ENCODE data around the gene SPOCK2.
"Not testable (repeated sequence)": the region's sequence is repeated elsewhere in the genome, so short reads cannot be mapped to it uniquely, and the experiment has no call there.

Gene SPOCK2, protein sequence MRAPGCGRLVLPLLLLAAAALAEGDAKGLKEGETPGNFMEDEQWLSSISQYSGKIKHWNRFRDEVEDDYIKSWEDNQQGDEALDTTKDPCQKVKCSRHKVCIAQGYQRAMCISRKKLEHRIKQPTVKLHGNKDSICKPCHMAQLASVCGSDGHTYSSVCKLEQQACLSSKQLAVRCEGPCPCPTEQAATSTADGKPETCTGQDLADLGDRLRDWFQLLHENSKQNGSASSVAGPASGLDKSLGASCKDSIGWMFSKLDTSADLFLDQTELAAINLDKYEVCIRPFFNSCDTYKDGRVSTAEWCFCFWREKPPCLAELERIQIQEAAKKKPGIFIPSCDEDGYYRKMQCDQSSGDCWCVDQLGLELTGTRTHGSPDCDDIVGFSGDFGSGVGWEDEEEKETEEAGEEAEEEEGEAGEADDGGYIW

DNA sequence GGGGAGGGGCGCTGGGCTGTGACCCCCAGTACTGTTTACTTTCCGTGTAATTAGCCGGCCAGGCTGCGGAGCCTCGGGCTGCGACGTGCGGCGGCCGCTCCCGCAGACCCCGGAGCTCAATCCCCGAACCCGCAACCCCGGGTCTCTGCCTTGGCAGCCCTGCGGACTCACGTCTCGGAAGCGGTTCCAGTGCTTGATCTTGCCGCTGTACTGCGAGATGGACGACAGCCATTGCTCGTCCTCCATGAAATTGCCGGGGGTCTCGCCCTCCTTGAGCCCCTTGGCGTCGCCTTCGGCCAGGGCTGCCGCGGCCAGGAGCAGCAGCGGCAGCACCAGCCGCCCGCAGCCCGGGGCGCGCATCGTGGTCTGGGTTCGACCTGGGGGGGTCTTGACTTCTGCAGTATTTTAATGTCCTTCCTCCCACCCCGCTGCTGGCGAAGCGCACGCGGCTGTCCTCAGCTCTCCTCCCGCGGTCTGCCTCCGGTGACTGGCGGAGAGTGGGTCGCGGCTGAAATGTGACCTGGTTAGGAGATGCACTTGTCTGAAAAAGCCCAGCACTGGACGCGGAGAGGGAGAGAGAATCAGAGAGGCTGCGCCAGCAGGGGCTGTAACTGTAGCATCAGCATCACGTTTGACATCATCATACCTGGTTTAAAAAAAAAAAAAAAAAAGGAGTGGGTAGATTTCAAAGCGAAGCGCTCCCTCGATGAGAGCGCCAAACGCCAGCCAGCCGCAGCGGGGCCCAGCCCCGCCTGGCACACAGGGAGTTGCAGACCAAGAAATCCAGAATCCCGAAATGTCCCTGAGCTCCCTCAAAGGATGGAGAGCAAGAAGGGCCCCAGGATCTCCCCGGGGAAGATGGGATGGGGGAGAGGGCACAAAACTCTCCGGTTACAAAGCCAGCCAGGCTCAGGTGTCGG lies at the start of gene SPOCK2:
Gene SPOCK2, minus strand, starts transcription at position 583 of the 920 bp plus-strand sequence. Its CDS starts 223 bp downstream, at position 360.
- no peak for DNase-seq

DNA sequence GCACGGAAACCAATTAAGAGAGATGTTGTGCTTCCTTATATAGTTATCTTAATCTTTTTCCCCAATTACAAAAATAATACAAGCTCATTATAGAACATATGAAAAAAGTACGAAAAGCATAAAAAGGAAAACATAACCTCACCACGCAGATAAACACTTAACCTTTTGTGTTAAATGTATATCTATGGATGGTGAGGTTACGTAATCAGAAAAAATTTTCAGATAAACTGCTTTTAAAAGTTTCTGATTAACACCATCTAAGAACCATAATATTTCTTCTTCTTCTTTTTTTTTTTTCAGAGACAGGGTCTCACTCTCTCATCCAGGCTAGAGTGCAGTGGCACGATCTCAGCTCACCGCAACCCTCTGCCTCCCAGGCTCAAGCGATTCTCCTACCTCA lies 49.2 kb upstream of the SPOCK2 start:
- no peak for DNase-seq

DNA sequence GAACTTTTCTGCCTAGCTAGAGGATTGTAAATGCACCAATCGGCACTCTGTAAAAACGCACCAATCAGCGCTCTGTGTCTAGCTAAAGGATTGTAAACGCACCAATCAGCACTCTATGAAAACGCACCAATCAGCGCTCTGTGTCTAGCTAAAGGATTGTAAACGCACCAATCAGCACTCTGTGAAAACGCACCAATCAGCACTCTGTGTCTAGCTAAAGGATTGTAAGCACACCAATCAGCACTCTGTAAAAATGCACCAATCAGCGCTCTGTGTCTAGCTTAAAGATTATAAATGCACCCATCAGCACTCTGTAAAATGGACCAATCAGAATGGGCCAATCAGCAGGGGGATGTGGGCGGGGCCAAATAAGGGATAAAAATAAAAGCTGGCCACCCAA lies 47.9 kb upstream of the SPOCK2 start:
- DNase-seq, result not testable (repeated sequence)

DNA sequence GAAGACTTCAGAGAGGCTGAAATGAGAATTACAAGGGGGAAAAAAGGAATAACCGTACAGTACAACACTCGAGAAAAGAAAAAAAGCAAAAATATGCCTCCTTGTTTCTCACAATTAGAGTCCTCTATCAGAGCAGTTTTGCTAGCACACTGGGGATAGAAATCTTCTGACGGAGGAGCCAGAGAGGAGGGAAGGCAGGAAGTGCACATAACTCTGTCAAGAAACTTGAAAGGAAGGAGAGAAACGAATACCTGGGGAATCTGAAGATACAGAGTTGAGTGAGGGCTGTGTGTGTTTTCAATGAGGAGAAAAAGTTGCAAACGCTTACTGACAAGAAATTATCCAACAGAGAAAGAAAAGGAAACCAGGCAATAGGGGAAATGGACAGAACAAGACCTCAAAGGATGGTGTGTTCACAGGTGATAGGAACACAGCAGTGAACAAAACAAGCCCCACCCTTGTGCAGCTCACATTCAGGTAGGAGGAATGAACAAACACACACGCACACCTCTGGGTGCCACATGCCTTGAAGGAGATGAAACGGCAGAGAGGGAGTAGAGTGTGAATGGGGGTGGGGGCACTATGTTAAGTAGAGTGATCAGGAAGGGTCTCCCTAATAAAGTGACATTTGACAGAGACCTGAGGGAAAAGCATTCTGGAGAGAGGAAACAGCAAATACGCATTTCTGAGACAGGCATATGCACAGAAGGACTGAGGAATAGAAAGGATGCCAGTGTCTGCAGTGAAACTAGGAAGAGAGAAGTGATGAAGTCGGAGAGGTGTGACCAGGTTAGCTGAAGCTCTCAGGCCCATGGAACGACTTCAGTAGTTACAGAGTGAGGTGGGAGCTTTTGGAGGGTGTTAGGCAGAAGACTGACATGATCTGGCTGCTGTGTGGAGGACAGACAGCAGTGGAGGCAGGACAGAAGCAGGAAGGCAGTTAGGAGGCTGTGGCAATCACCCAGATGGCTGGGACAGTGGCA lies 46.7 kb upstream of the SPOCK2 start:
- no peak for DNase-seq

DNA sequence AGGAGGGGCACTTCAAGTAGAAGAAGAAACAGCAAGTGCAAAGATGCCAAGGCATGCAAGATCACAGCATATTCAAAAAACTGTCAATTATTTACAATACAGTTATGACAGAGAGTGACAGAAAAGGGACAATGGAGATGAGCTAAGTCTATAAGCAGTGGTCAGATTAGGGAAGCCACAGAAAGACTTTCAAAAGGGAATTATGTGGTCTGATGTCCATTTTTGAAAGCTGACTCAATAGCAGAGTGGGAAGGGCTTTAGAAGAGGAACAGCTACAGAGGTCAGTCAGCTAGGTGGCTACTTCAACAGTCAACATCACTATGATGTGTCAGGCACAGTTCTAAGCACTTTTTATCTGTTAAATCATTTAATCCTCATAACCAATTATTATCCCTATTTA lies 45.2 kb upstream of the SPOCK2 start:
- no peak for DNase-seq

DNA sequence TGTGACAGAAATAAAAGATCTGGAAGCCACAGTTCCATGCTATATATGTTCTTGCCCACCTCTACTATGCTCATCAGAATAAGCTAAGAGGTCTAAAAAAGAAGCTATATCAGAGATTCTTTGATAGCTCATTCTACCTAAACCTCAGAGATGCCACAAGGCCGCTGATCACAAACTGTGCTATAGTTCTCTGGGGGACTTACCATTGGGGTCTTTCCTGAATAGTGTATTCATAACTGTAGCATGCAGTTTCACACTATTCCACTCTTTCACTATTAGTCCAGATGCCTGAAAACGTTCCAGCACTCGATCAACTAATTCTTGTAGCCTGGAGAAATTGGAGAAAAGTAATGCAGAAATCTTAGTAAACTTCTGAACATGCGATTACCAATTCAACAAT lies 44.5 kb upstream of the SPOCK2 start:
- DNase-seq, result no peak

DNA sequence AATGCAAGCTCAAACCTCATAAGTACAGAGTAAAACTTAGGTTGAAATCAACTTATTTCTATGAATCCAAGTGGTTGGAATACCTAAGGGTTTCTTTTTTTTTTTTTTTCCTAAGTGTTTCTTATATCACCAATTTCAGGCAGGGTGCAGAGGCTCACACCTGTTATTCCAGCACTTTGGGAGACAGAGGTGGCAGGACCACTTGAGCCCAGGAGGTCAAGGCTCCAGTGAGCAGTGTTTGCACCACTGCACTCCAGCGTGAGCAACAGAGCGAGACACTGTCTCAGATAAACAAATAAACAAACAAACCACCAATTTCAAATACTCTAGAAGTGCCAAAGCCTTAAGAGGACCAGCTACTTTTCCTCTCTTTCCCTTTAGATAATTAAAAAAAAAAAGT lies 39.2 kb upstream of the SPOCK2 start:
- DNase-seq, result no peak

DNA sequence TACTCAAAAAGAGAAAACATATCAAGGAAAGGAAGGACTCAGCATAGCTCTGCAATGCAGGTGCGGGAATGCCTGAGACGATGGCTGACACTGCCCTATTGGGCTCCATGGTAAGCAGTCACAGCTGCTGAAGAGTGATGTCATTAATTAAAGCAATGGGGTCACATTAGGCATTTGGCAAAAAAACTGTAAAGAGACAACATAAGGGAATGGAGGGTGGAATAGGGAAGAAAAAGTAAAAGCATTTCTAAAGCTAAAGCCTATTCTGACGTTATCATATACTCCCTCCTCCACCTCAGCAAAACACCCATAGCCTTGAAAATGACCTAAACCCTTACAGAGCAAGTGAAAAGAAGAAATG lies 38.5 kb upstream of the SPOCK2 start:
- no peak for DNase-seq

DNA sequence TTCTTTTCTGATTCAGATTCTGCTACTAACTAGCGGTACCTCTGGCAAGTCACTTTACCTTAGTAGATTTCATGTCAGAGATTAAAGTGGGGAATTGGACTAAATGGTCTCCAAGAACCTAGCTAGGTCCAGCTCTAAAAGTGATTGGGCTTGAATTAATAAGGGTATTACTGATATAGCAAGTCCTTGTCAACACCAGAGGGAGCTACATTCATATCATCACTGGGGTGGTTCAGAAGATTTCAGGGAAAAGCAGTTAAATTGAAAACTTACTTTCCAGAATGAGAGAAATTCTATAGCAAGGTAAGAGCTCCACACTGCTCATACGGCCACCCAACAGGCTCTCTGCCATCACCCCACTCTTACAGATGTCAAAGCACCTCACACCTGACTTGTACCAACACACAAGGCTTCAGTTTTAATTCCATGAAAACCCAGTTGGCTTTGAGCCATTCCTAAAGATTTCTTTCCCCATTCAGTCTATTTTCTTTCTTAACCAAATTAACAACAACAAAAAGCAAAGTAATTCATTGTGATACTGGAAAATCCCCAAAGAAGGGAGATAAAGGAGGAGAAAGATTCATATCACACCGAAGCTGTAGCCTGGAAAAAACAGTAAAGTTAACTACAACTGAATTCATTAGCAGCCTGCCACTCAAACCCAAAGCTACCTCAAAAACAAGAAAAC lies 38.0 kb upstream of the SPOCK2 start:
- no peak for DNase-seq

DNA sequence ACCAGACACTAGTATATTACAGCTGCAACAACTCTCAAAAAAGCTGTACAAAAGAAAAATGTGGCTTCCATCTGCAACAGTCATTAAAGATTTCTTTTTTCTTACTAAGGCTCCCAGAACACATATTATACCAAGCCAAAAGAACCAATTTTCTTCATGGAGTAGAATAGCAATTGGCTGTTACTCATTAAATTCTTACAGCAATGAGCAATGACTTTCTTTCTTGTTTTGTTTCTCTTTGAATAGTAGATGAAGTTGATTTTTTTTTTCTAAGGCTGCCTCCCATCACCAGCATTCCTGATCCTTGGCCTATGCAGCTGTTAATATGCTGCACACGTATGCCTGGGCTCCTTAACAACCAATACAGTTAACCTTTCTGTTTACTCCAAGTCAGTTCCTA lies 36.6 kb upstream of the SPOCK2 start:
- DNase-seq, result no peak

DNA sequence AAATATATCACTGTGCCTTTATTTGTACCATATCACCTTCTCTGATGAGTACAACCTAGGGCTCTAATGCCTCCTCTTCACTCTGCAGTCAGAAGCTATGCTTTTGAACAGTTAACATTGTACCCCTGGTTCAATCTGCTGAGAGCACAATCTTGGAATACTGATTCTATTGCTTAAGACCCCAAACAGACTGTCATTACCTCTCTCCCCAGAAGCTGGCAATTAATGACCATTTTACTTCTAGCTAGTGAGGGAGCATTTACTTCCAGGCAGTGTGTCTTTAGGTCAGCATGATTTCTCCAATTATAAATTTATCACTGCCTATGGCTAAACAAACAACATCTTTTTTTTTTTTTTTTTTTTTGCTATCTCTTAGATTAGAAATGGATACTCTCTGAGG lies 36.0 kb upstream of the SPOCK2 start:
- no peak for DNase-seq

DNA sequence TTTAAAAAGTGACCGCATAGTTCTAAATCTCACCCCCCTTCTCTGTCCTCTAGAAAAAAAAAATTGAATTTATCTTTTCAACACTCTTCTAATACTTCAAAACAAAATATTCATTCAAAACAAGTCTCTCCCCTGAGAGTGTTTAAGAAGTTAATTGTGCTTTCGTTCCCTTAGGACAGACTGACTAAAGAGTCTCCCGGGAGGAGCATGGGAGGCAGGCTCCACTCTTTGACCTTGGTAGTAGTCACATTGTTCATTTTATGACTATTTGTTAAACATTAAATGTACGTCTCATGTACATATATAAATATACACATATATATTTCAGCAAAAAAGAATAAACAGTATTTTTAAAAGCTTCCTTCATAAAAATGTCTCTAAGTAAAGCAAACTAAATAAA lies 35.3 kb upstream of the SPOCK2 start:
- DNase-seq, result no peak

DNA sequence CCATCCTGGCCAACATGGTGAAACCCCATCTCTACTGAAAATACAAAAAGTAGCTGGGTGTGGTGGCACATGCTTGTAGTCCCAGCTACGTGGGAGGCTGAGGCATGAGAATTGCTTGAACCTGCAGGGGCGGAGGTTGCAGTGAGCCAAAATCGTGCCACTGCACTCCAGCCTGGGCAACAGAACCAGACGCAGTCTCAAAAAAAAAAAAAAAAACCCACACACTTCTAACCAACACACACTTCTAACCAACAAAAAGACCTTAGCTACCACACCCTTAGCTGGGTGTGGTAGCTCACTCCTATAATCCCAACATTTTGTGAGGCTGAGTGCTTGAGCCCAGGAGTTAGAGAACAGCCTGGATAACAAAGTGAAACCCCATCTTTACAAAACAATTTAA lies 33.9 kb upstream of the SPOCK2 start:
- DNase-seq, result no peak

DNA sequence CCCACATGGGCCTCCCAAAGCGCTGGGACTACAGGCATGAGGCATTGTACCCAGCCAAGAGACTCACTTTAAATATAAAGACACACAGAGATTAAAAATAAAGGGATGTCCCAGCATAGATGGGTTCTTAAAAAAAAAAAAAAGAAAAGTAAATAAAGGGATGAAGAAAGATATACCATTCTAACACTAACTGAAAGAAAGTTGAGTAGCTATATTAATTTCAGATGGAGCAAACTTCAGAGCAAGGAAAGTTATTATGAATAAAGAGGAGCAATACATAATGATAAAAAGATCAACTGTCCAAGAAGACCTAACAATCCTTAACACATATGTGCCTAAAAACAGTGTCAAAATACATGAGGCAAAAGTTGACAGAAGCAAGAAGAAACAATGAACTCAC lies 33.0 kb upstream of the SPOCK2 start:
- DNase-seq, result no peak

DNA sequence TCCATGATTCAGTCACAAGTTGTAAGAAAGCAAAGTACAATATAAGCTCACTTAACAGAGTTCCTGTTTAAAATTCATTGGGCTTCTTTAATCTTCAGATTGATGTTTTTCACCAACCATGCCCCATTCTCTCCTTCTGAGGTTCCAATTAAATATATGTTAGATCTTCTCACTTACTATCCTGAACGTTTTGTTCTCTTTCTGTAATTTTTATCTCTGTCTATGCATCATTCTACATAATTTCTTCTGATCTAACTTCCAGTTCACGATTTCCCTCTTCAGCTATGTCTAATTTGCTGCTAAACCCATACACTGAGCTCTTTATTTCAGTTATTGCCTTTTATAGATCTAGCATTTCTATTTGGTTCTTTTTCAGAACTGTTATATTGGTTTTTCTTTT lies 28.0 kb upstream of the SPOCK2 start:
- no peak for DNase-seq

DNA sequence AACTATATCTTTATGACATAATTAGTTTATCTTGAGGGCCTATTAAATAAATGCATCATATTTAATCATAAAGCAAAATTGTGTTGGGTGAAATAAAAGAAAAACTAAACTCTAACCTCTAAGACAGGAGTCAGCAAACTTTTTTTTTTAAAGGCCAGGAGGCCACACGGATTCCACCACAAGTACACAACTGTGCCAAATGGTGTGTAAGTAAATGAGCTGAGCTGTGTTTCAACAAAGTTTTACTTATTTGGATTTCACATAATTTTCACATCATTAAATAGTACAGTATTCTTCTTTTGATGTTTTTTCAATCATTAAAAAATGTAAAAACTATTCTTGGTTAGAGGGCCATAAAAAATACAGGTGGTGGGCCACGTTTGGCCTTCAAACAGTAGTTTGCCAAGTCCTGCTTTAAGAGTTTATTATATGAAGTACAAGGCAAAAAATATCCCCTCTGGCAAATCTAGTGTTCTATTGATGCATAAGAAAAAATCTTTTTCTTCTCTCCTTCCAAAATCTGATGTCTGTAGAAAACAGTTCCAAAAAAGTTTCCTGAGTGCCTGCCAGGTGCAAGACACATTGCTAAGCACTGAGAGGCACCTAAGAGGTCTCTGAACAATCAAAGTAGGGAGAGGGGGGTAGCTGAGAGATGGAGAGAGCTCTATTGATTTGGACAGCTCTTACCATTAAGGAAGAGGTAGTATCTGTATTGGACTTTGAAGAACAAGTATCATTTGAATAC lies 26.5 kb upstream of the SPOCK2 start:
- DNase-seq, result no peak

DNA sequence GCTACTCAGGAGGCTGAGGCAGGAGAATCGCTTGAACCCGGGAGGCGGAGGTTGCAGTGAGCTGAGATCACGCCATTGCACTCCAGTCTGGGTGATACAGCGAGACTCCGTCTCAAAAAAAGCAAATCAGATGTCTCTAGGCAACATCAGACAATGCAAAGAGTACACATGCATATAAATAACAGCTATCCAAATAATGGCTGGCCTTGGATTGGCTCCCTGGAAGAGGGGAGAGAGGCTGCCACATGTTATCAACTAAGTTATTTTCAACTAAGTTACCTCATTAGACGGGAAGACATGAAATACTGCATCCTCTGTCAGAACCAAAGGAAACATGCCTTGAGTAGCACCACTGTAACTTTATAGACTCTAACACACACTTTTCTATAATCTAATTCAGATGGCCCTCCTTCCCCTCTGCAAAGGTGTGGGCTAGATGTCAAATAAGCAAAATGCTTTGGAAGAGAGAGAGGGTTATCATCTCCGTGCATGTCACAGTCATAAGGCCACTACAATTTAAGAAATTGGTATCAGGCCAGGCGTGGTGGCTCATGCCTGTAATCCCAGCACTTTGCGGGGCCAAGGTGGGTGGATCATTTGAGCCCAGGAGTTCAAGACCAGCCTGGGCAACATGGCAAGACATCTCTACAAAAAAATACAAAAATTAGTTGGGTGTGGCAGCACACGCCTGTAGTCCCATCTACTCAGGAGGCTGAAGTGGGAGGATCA lies 22.5 kb upstream of the SPOCK2 start:
- DNase-seq, result no peak

DNA sequence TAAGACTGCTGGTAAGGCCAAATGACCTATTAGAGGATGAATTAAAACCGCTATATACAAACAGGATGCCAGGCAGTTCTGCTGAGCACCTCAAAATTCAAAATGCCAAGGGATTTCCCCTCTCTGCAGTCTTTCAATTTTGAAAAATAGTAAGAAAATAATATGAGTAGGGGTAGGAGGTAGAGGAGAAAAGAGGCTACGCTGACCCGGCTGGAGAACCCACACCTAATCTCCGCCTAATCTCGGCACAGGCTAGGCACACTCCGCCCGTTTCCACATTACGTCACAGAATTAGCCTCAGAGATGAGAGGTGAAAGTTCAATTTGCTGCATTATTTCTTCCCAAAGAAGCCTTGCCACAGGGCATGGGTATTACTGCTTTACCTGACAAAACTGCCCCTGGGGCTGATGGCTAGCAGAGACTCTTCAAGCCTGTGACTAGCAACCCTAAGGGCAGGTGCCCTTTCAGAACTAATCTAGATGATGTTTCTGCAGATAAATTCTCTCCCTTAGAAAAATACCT lies 21.3 kb upstream of the SPOCK2 start:
- no peak for DNase-seq

DNA sequence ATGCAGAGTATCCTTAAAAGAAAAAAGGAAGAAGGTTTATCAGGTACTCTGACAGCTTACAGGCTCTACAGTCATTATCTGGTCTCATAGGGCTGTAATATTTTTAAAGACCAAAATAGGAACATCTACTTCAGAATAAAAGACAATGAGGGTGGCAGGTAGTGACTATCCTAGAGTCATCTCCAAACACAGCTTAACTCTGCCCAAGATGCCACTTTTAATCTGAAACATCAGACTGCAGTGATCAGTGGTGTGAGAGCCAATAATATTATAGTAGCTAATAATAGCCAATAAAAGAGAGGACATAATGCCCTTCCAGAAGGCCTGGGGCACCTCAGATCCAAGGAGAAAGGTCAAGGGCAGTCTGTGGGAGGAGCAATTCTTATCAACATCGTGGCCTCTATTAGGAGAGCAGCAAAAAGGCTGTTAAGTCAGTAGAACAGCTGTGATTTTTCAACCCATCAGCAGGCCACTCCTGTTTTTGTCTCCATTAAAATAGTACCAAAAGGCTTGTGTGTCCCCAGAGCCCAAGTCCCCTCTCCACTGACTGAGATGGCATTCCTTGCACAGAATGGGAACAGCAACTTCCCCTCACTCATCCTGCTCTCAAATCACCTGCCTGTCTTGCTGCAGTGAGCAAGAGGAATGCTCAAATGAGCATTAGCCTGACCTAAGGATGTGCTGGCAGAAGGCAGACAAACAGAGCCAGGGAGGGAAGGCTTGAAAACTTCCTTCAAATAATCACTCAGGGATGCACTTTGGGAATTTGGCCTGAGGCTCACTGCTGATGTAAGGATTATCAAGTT lies 20.7 kb upstream of the SPOCK2 start:
- DNase-seq, result no peak

DNA sequence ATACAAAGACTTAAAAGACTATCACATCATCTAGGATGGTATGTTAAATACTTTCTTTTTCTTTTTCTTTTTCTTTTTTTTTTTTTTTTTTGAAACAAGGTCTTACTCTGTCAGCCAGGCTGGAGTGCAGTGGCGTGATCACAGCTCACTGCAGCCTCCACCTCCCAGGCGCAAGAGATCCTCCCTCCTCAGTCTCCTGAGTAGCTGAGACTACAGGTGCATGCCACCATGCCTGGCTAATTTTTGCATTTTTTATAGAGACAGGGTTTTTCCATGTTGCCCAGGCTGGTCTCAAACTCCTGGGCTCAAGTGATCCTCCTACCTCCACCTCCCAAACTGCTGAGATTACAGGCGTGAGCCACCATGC lies 19.6 kb upstream of the SPOCK2 start:
- not testable (repeated sequence) for DNase-seq

All from GDM1 (cell line).